Measurements from ENCODE around the gene NDUFA5.

- TF ChIP-seq CTCF (conservative IDR thresholded peaks at IDR 0.05), result no peak
- TF ChIP-seq ZFX (IDR thresholded peaks at IDR 0.05), result no peak
These were observed 30.8 kb upstream of the NDUFA5 start for GRCh38 chr7:123588376-123588775.
